ENCODE results near the gene GPR17. TPM values are rescaled to one million over a fixed set of nuclear protein-coding genes. Genes with fewer than 3 reads are reported as not detected.

The GPR17 gene
- total RNA-seq, 1 donor, result not detected

DNA sequence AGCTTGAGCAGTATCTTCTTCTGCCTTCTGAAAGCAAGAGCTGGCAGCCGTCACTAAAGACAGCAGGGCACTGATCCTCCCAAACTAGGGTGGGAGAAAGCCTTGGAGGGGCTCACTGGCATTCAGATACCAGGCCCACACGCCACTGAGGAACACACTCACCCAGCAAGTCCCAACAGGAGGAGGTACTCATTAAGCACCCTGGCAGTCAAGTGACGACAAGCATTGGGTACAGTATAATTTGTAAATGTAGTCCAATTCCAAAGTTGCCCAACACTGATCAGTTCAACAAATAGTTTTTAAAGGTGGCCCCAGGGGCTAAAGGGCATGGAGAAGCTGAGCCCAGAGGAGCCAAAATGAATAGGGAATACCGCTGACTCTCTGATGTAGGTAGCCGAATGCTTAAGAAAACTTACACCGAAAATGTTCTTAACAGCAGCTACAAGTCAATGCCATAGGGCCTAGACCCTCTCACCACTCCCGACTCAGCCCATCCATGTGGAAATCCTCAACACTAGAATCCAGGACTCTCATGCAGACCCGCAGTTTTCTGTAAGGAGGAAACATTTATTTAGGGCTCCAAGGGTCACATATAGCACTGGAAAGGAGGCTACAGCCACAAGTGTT lies 19.4 kb downstream of the GPR17 start:
- DNase-seq (ENCODE audit: low read depth in 2 of 3, low spot score in 2 of 3), result no peak

DNA sequence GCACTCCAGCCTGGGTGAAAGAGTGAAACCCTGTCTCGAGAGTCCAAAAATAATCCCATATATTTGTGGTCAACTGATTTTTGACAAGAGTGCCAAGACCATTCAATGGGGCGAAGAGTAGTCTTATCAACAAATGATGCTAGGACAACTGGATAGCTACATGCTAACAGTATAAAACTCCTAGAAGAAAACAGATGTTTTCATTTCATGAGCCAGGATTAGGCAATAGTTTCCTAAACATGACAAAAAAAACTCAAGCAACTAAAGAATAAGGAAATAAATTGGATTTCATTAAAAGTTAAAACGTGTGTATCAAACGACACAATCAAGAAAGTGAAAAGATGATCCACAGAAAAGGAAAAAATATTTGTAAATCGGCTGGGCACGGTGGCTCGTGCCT lies 23.1 kb downstream of the GPR17 start:
- DNase-seq (ENCODE audit: low read depth in 2 of 3, low spot score in 2 of 3), result no peak

DNA sequence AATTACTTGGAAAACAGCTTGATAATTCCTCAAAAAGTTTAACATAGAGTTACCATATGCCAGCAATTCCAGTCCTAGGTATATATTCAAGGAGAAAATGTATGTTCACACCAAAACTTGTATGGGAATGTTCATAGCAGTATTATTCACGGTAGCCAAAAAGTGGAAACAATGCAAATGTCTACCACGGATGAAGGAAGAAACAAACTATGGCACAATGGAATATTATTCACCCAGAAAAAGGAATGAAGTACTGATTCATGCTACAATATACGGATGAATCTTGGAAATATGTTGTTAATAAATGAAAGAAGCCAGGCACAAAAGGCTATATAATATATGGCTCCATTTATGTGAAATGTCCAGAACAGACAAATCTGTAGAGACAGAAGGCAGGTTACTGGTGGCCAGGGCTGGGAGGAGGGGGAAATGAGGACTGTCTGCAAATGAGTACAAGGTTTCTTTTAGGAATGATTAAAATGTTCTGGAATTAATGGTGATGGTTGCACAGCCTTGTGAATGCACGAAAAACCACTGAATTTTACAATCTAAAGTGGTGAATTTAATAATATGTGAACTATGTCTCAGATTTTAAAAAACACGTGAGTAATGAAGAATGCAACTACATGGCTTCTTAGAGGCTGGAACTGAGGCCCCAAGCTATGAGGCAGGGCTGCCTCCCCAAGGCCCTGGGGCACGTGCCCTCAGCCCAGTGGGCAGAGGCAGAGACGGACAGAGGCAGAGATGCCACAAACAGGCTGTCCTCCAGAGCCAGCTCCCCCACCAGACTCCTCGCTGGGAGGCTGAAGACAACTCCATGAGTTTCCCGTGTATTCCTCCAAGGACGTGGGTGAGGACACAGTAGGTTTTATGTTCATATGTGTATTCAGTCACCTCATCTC lies 24.4 kb downstream of the GPR17 start:
- DNase-seq (ENCODE audit: low read depth in 2 of 3, low spot score in 2 of 3), result no peak

DNA sequence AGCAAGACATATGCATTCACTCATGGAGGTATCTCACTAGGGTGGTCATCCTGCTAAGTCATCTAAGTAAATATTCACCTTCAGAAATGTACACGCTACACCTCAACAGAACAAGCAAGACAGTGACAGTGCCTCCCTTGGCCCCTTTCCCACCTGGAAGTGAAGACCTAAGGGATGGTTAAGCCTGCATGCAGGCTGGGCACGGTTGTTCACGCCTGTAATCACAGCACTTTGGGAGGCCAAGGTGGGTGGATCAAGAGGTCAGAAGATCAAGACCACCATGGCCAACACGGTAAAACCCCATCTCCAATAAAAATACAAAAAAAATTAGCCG lies 25.0 kb downstream of the GPR17 start:
- DNase-seq (ENCODE audit: low read depth in 2 of 3, low spot score in 2 of 3), result no peak

DNA sequence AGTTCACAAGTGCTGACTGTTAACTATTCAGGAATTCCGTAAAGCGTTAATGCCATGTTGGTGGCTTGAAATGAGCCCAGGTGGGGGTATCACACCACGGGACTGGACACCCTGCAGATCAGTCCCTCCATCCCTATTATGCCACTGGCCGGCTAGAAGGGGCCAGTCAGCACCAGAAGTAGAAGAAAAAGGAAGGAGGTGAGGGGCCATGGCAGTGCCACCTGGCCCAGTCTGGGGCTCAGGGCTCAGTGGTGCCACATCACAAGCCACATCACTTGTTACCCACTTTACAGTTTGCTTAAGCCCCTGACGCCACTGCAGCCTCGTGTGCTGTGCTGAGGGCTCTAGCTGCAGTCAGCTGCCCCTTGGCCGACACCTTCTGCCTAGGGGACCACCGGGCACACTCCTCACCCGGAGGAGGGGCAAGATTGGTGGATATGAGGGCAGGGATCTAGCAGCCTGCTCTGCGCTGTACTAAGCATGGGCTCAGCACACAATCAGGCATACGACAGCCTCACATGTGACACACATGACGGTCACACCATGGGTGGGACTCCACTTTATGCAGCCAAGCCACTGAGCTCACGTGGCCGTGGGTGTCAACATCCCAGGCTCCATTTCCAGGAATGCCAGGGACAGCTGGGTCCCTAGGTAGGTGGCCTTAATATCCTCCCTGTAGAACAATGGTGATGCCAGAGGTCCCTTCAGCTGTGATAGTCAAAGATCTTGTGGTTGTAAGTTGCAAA lies 25.8 kb downstream of the GPR17 start:
- DNase-seq (ENCODE audit: low read depth in 2 of 3, low spot score in 2 of 3), result no peak

DNA sequence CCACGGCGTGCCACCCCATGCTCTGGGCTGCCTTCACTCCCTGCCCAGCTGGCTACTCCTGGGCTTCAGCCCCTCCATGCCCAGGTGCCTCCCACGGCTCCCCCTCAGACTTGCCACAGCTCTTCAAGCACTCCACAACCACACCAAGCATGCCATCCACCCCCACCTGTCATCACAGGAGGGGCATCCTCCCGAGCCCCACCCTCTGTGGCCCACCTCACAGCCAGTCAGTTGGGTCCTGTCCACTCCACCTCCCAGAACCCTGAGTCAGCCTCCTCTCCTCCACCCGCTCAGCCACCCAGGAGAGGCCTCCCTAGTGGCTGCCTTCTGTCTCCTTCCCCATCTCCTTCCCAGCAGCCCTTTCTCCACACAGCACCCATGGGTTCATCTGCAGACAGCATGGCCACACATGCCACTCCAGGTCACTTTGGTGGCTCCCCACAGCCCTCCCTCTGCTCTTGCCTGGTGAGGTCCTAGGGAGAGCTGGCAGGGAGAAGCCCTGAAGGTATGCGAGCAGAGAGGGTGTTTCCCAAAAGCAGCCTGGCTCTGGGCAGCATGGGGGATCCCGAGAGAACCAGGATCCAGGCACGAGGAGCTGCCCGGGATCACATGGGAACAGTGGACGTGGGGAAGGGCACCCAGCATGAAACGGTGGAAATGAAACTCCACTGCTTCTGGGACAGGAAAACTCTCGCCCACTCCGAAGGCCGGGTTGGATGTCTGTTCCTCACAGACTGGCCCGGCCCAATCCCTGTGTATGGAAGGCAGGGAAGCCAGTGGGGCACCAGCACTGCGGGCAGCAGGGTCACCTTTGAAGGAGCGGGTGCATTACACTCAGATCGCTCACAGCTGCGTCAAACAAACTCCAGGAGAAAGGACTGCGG lies 26.6 kb downstream of the GPR17 start:
- DNase-seq (ENCODE audit: low read depth in 2 of 3, low spot score in 2 of 3), result no peak

DNA sequence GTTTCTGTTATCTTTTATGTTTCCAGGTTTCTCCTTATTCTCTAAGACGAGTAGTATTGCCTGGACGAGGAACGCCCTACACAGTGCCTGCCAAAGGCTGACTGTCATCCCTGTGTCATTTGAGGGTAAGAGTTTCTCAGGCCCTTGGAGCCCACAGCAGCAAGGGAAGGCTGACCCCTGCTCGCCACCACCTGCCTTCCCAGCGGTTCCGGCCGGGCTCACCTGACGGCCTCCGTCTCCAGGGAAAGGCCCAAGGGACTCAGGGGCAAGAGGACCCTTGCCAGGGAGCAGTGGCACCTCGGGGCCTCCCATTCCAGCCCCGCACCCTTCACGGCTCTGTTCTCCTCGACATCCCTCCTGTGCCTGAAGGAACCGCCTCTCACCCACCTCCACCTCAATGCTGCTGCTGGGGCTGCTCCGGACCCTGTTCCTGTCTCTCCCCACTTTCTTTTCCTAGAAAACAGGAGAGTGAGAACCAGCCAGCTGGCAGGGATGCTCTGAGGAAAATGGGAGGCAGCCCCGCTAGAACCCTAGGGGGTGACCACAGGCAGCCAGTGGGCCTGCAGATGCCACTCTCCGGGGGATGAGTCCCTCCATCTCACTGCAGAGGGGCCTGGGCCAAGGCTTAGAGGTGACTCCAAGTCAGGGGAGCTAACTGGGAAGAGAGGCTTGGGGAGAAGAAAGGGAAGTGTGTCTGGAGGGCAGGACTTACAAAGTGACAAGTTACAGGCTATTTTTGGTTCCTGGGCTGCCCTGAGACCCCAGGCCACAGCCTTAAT lies 27.5 kb downstream of the GPR17 start:
- no peak for DNase-seq (ENCODE audit: low read depth in 2 of 3, low spot score in 2 of 3)

DNA sequence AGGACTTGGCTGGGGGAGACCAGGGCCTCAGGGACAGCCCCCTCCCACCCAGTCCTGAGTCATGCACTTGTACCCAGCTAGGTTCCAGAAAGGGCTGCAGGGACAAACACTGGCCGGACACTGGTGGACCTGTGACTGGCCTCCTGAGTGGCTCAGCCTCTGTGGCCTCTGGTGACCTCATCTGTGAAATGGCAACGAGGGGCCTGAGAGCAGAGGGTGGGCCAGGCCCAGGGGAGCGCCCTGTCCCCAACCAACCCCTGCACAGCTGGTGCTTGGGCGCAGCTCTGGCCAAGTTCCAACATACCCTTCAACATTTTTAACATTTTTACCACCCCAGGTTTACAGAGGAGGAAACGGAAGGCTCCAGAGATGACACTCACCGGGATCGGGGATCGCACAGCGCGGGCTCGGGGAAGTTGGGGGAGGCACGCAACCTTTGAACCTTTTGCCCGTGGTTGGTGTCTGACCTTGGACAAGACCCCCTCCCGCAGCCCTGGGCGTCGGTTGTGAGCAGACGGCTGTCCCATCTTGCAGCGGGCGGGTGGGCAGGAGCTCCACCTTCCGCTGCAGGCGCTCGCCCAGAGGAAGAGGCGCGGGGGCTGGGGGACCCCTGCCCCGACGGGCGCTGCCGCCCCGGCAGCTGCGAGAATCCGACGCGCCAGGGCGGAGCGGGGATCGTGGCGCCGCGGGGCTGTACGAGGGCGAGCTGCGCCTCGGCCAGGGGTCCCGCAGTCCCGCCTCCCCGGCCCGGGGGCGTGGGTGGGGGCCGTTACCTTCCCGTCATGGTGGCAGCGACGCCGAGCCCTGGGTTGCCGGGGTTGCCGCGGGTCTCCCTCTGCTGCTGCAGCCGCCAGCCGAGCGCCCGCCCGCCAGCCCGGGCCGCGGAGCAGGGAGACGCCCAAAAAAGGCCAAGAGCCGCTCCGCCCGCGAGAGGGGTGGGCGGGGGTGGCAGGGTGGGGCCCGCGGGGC lies 28.6 kb downstream of the GPR17 start:
- DNase-seq (ENCODE audit: low read depth in 2 of 3, low spot score in 2 of 3), result peak in 1 of 3 donors; percentile 34

DNA sequence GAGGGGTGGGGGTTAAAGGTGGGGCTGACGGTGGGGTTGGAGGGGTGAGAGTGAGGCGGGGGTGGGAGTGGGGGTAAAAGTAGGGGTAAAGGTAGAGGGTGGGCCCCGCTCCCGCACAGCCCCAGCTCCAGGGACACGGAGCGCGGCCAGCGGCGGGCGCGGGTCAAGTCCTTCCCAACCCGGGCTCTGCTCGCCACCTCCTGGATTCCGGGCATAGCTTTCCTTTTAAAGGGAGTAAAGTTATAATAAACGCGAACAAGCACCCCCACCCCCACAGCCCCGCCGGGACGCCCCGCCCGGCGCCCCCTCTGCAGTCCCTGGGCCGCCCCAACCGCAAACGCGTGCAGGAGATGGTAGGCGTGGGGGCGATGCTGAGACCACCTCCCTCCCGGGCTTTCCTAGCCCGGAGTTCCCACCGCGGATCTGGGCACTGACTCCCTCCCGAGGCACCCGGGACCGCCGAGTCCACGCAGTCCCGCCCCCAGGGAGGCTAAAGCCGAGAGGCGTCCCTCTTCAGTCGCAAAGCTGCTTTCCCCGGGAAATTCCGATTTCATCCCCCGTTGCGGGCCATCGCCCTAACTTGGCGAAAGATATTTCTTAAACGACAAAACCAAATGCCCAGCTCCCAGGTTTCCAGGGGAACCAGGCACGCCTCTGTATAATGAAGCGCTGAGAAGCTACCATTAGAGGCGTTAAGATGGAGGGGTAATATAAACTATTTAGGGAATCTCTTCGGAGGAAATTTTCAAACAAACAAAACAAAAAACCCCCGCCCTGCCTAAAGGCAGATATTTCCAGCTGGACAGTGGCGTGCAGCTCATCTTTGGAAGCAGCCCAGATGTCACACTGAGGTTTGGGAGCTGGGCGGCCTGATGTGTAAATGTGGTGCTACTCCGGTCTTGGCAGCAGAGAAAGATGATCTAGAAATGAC lies 29.6 kb downstream of the GPR17 start, which contains the start of gene LIMS2:
LIMS2 (minus strand) TSS at position 200 of the 931 bp plus-strand sequence. CDS start 506 bp downstream, outside the sequence.
- no peak for DNase-seq (ENCODE audit: low read depth in 2 of 3, low spot score in 2 of 3)

DNA sequence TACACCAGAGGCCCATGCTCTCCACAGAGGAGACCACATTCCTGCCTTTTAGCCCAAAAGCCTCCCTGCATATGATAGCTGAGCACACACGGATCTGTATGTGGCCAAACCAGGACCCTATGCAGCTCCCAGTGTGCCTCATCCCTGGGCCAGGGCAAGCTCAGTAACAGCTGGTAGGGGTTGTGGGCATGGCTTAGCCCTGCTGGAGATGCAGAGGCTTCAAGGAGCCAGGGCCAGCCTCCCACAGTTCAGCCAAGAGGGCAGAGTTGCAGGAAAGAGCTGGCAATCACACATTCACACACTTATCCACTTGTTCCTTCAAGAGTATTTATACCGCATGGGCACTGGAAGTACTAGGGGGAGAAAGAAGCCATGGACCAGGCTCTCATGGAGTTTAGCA lies 31.0 kb downstream of the GPR17 start:
- no peak for DNase-seq (ENCODE audit: low read depth in 2 of 3, low spot score in 2 of 3)

DNA sequence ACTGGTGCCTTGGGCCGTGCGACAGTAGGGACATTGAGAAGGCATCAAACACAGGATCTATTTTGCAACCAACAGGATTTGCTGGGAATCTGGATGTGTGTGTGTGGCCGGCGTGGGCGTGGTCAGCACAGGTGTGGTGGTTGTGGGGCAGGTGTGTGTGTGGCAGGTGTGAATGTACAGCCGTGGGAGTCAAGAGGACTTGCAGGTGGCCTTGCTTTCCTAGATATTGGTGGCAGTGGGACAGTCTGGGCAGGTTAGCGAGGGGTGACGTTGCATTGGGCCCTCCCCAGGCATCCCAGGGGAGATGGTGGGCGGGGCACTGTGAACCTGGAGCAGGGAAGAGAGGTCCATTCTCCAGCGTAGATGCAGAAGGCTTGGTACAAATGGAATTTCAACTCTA lies 32.6 kb downstream of the GPR17 start:
- DNase-seq (ENCODE audit: low read depth in 2 of 3, low spot score in 2 of 3), result no peak

DNA sequence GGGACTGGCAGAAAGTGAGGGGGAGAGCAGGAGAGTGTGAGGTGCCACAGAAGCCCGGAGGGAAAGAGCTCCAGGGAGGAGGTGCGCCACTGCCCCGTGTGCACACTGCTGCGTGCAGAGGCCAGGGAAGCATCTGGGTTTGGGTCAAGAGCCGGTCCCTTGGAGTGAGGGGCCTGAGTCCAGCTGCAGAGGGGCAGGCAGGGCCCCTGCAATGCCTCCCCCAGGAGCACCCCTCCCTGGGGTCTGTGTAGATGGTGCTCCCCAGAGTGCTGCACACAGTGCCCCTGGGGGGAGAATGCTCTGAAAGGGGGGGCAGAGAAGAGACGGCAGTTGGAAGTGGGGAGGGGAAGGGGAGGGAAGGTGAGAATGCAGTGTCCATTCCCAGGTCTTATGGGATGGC lies 33.0 kb downstream of the GPR17 start:
- no peak for DNase-seq (ENCODE audit: low read depth in 2 of 3, low spot score in 2 of 3)

DNA sequence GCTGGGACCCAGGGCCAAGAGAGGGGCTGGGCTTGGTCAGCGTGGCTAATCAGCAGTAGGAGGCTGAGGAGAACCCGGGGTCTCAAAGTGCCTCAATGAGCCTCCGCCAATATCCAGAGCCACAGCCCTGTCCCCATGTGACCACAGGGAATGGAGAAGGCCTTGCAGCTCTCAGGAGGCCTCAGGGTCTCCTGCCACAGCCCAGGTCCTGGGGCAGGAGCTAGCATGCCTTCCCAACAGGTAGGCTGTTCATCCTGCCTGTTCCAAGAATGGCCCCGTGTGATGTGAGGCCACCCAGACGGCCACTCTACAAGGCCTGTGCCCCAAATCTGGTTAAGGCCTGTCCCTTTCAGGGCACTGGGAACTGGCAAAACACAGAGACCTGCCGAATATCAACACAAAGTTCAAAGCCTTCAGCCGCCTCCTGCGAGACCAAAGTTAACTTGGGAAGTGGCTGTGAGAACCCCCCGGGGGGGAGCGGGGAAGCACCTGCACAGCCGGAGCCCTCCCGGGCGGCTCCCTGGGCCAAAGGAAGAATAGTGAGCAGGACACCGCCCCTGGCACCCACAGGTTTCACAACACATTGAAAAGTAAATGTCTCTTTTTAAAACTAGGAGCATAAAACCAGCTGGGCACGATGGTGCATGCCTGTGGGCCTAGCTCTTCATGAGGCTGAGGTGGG lies 33.9 kb downstream of the GPR17 start:
- DNase-seq (ENCODE audit: low read depth in 2 of 3, low spot score in 2 of 3), result no peak

DNA sequence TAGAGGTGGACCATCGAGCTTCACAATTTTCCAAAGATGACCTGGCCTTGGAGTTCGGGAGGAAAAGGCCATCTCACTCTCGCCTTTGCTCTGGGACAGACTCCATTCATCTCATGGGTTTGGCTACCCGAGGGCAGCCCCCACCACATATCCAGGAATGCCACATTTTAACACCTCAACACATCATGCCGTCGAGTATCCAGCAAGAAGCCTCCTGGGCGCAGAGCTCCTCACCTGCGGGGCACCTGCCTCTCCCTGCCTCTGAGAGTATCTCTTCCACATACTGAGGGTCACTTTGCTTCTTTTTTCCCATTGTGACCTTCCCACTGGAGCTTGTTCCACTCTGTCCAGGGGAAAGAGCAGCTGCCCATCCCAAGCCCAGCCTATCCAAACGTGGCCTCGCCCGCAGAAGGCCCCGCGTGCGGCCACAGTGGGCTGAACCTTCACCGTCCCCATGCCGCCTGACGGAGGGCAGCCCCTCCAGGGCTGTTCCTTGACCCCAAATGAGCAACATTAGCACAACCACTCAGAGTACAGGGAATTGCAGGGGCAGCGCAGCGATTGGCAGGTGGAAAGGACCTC lies 34.8 kb downstream of the GPR17 start:
- DNase-seq (ENCODE audit: low read depth in 2 of 3, low spot score in 2 of 3), result no peak

DNA sequence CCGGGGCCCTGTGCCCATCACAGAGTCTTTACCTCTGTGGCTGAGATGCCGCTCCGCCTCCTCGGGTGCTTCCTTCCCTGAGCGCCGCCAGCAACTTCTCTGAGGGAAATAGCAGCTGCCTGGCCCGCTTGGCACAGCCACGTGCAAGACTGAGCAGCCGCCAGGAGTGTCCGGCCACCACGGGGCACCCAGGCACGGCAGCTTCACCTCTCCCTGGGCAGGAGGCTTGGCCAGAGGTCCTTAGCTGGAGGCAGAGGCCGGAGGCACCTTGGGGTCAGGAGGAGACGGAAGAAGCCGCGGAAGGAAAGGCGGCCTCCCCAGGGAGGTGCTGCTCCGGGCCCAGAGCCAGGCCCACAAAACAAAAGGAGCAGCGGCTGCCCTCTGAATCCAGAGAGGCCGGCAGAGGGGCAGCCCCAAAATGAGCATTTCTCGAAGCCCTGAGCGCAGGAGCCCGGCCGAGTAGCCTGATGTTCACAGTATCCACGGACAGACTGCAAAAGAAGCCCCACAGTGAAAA lies 35.4 kb downstream of the GPR17 start:
- no peak for DNase-seq (ENCODE audit: low read depth in 2 of 3, low spot score in 2 of 3)

All from hematopoietic multipotent progenitor cell (in vitro differentiated cells).